ENCODE results near the gene PCSK9. TPM values are rescaled to one million over a fixed set of nuclear protein-coding genes. Genes with fewer than 3 reads are reported as not detected.
"Not testable (repeated sequence)": the region's sequence is repeated elsewhere in the genome, so short reads cannot be mapped to it uniquely, and the experiment has no call there.

The PCSK9 gene
- total RNA-seq, 1 donor from 2014 or later = 1.3 TPM

DNA sequence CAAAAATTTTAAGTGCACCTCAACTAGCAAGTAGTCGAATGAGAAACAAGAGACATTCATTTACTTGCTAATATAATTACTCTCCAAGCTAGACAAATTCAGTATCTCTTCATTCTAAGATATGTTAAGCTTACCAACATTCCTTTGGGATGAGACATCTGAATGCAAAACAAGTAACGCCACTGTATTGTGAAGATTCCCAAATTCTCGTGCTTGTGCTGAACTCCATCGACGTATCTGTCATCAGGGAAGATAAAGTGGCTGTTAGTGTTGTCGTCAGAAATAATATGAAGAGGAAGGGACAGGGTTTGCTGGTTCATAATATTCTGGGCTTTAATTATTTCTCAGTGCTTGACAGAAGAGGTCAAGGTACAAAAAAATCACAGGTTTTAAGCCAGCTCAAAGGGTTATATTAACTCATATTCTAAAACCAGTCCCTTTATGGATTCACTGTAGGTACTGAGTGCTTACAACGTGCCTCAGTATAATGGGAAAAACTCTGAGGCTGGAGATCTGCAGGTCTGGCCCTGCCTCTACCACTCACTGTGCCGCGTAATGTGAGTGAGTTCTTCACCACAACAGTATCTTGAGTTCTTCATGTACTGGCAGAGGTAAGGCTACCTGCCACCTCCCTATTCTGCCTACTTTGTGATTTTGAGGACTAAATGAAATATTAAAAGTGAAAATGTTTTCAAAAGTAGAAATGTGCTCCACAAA, 42.0 kb downstream of the PCSK9 start:
- no peak for DNase-seq

DNA sequence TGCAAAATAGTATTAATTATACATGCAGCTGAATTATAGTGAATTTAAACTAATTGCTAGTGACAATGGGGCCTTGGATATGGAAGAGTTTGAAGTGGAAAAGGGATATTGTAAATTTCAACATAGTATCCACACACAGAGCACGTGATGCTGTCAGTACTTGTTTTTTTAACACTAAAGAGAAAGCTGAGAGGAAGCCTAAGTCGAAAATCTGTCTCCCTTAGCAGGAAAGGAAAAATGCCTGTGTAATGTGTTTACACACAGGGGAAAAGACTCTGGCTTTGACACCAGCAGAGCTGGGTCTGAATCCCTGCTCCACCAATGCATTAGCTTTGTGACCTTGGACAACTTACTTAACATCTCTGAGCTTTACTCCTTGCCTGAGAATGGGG, 42.6 kb downstream of the PCSK9 start:
- DNase-seq = no peak

DNA sequence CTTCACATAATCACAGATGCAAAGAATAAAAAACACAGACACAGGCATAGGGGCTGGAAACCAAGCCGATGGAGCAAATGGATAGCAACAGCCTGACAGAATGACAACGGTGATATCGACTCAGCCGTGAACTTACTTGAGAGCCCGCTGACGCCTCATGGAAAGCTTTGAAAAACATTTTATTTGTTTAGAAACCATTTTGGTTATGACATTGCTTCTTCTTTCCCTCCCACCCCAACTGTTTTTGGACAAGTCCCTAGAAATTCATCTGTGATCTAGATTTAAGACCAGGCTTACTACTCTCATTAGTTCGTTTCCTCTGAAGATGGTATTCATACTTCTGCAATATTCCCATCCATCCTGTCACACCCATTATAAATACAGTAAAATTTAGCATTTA, 44.9 kb downstream of the PCSK9 start:
- DNase-seq = no peak

DNA sequence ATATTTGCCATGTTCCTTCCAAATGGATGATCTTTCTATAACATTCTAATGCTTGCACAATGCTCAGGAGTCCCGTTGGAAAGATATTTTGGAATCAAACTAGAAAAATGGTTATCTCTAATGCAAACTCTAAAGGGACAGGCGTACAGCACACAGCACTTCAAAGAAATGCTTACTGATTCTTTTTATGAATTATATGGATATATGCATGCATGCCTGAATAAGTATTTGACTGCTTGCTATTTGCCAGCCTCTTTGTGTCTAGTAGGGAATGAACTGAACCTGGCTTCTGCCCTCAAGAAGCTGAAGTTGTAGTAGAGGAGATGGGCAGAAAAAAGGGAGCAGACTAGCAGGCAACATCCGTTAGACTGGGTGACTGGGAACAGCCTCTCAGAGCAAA, 48.1 kb downstream of the PCSK9 start:
- no peak for DNase-seq

DNA sequence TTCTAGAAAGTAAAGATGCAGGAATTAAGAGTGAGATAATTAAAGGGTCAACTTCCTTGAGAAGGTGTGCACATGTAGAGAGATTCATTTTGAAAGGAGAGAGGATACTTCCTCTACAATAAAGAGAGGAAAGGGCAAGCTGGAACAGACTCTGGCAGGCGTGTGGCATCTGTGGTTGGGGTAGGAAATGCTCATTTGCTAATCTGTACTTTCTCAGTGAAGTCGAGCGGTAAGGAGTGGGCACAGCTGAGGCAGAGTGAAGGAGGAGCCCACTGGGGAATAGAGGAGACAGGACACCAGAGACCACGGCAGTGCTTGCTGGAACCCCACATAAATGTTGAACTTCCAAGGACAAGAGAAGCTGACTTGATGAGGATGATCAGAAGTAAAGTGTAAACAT, 49.1 kb downstream of the PCSK9 start:
- no peak for DNase-seq

DNA sequence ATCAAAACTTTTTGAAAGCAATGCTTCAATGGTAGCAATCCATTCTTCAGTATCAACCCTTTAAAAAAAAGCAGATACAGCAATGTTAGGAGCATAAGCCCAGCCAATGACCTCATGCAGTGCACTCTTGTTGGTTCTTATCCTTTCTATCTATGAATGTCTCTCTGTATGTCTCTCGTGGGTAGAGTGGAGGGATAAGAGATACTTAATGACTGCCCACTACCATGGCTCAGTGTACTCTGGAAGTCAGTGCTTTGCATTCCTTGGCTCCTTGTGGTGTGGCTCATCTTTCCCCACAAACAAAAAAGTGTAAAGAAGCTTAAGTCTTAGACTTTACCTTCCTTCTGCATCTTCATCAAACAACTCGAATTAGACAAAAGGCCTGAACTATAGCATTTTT, 50.3 kb downstream of the PCSK9 start:
- DNase-seq = no peak

DNA sequence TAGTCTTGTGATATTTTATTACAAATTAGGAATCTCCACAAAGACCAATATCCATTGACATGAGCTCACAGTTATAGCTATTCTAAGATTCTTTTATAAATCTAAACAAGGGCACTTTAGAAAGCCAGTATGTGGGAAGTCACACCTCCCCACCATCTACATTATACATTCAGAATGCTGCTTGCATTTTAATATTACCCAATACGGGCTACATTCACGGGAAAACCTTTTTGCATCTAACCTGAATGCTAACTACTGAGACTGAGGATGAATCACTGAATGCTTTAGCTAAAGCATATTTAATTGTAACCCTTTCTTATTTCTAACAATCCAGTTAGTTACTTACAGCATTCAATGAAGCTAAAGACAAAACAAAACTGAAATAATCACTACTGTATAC, 53.1 kb downstream of the PCSK9 start:
- no peak for DNase-seq

DNA sequence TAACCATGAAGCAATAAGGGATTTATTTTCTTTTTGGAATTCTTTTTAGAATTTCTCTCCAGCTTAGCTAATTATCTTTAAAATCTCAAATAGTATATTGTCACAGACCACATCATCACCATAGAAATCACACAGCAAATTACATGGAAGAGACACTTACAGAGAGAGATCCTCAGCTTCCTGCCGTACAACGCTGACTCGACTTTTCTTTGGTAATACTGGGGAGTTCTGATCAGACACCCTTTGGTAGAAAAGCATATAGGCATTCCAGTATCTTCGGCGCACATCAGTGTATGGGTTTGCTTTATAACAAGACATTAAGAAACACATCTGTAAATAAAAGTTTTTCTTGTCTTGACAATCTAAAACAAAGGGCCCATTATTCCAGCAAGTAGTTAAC, 55.7 kb downstream of the PCSK9 start:
- DNase-seq = no peak

DNA sequence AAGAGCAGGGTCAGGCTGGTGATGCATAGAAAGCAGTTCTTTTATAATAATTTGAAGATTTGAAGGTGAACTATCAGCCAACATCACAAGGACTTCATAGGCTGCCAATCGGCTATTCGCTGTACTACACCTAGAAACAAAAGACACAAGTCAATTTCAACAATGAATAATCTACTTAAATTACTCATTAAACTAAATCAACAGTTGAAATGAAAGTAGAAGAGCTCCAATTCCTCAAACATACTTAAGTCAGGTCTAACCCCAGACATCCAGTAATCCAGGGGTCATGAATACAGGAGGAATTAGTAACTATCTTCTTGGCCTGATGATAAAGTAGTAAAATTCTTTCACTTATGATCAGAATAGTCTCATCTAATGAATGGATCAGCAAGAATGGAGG, 64.5 kb downstream of the PCSK9 start:
- DNase-seq = no peak

DNA sequence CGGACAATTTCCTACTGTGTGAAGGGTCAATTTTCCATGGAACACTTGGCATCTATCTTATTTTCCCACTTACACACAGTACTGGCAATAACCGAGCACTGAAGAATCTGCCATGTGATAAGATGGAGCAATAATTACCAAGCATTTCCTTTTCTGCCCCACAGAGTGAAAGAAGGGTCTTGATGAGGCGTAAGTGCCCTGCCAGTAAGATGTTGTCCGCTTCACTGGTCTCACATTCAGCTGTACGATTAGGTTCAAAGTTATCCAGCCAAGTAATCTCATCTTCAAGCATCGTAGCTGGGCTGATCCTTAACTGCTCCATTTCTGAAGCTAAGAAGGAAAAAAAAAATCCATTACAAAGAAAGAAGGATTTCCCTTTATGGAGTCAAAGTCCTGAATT, 67.8 kb downstream of the PCSK9 start:
- DNase-seq = no peak

DNA sequence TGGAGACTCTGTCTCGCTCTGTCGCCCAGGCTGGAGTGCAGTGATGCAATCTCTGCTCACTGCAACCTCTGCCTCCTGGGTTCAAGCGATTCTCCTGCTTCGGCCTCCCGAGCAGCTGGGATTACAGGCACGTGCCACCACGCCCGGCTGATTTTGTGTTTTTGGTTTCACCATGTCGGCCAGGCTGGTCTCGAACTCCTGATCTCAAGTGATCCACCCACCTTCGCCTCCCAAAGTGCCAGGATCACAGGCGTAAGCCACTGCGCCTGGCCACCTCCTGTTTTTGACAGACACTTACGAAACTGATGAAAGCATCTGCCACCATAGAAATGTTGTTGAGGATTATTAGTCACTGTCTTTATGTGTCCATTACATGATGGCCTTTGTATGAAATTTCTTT, 69.7 kb downstream of the PCSK9 start:
- not testable (repeated sequence) for DNase-seq

Other genes starting within 250 kb of the PCSK9 start
- 8.7 TPM for gene TTC22, start 238.2 kb upstream of the PCSK9 start, total RNA-seq
- gene DHCR24, start 152.4 kb upstream of the PCSK9 start, total RNA-seq = 22.5 TPM
- gene TMEM61, start 58.9 kb upstream of the PCSK9 start, total RNA-seq = not detected
- not detected for gene BSND, start 40.6 kb upstream of the PCSK9 start, total RNA-seq
- gene USP24, start 175.8 kb downstream of the PCSK9 start, total RNA-seq = 108 TPM